GM20000 (cell line): ENCODE results near the gene ERVH48-1.
"Not testable (repeated sequence)": the region's sequence is repeated elsewhere in the genome, so short reads cannot be mapped to it uniquely, and the experiment has no call there.

Experiments
- DNase-seq: peaks from one replicate; pipeline ENCODE4 v3.0.0; 2012; ENCODE audit warnings: low spot score
- CTCF ChIP-seq: IDR thresholded peaks from 2 replicates; pipeline ENCODE4 v1.5.1; 2012; ENCODE audit warnings: mild to moderate bottlenecking, control low read depth; ENCODE audit errors: extremely low read depth, missing control alignments

The ERVH48-1 gene

DNA sequence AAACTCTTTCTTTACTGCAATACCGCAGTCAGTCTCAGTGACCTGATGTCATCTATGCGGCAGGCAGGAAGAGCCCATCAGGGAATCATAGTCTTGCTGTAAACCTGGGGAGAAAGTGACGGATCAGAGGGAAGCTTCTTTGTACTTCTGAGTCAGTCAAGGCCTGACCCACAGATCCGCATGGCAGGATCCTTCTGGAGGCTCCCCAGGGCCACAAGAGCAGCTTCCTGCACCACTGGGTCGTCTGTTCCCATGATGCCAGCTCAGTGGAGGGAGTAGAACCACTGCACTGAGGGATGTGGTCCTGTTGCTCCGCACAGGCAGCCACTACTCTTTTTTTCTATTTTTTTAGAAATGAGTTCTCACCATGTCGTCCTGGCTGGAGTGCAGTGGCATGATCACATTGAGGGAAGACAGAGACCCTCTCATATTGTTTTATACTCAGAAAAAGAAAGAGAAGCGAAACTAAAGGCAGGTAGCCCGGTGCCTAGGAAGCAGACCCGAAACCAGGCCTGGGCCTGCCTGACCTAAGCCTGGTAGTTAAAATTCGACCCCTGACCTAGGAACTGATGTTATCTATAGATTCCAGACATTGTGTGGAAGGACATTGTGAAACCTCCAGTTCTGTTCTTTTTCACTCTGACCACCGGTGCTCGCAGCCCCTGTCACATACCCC is 6.3 kb upstream of the ERVH48-1 start:
- no peak for TF ChIP-seq CTCF

GRCh38 chr21:42929969-42930368 is 4.5 kb upstream of the ERVH48-1 start:
- no peak for DNase-seq
- no peak for TF ChIP-seq CTCF

More for the DNA sequence above, 6.3 kb upstream of the ERVH48-1 start:
- DNase-seq, result no peak

DNA sequence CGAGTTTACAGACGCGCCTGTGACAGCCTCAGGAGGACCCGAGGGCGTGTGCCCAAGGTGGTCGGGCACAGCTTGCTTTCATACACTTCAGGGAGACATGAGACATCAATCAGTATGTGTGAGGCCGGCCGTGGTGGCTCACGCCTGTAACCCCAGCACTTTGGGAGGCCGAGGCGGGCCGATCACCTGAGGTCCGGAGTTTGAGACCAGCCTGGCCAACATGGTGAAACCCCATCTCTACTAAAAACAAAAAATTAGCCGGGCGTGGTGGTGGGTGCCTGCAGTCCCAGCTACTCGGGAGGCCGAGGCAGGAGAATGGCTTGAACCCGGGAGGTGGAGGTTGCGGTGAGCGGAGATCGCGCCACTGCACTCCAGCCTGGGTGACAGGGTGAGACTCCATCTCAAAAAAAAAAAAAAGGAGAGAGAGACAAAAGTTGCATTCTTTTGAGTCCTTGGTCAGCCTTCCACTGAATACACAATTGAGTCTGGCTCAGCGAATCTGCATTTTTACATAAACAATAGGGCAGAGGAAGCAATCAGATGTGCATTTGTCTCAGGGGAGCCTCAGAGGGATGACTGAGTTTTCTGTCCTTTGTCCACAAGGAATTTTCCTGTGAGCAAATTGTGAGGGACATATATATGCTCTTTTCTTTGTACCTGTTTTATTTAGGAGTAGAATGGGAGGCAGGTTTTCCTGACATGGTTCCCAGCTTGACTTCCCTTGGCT is 2.2 kb upstream of the ERVH48-1 start:
- DNase-seq, result not testable (repeated sequence)

DNA sequence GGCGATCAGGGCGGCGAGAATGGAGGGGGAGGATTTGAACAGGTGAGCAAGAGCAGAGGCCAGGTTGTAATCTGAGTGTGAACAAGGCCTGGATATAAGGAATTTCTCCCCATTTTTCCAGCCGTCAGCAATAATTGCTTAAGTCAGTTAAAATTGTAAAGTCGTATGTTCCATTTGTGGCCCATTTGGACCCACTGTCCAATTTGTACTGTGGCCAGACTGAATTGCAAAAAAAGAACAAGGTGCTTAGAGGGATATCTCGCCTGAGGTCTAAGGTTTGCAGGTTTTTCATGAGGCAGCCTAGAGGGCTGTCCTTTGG is 1.0 kb downstream of the ERVH48-1 start:
- no peak for DNase-seq
- TF ChIP-seq CTCF, result no peak

- TF ChIP-seq CTCF, result peak; percentile 47
- peak; percentile 83 for DNase-seq
These were observed 1.6 kb downstream of the ERVH48-1 start for GRCh38 chr21:42923553-42924432.

GRCh38 chr21:42922918-42923317 is 2.5 kb downstream of the ERVH48-1 start:
- no peak for TF ChIP-seq CTCF
- DNase-seq, result no peak

GRCh38 chr21:42921927-42922326 is 3.5 kb downstream of the ERVH48-1 start:
- DNase-seq, result no peak
- no peak for TF ChIP-seq CTCF
